NCI-H345 (cell line): Measurements from ENCODE around the gene SPDYA.
A peak's percentile ranks its signal among the peaks of the same experiment; 100 is the strongest.

Experiments
- DNase-seq: peaks from one replicate; lab custom pipeline; 2025; lab: John Stamatoyannopoulos, UW

Gene SPDYA

DNA sequence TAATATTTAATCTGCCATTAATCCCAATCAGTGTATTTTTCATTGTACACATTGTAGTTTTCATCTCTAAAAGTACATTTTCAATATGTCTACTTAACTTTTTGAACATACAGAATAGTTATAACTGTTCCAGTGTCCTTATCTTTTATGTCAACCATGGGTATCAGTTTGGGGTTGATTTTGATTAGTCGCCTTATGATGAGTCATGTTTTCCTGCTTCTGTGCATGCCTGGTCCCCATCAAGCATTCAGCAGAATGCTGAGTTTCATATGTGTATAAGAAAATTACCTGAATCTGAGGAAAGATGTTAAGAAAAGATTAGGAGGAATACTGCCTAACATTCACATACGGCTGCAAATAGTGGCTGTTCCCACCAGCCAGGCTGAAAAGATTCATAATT lies 17.7 kb downstream of the SPDYA start:
- no peak for DNase-seq

DNA sequence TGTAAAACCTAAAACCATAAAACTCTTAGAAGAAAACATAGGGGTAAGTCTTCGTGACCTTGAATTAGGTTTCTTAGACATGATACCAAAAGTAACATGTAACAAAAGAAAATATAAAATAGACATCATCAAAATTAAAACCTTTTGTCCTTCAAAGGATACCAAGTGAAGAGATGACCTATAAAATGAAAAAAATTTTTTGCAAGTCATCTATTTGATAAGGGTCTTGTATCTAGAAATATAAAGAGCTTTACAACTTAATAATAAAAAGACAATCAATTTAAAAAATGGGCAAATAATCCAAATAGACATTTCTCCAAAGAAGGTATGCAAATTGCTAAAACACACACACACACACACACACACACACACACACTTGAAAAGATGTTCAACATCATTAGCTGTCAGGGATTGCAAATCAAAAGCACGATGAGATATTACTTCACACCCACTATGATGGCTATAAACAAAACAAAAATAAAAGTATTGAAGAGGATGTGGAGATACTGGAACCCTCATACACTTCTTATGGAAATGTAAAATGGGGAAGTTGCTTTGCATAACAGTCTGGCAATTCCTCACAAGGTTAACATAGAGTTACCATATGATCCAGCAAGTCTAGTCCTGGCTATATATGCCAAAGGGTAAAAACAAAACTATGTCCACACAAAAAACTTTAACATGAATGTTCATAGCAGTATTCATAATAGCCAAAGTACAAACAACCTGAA lies 23.3 kb downstream of the SPDYA start:
- DNase-seq, result no peak

DNA sequence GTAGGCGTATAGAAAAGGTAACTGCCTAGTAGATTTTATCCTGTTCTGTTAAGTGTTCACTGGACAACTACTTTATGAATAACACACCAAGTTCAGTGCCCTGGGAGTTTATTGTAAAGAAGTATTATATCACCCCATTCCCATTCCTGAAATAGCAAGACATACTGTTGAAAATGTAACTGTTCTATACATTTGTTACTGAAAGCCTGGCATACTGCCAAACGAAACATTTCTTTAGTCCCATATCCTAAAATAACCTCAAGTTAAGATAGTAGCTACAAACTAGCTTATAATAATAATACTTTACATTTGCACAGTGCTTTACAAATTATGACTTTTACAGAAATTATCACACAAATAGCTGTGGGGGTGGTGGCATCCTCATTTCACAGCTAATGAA lies 25.1 kb downstream of the SPDYA start:
- no peak for DNase-seq

- DNase-seq, result no peak
Measured at GRCh38 chr2:28838971-28839370, 28.3 kb downstream of the SPDYA start.

GRCh38 chr2:28842042-28842441 lies 31.4 kb downstream of the SPDYA start:
- no peak for DNase-seq

DNA sequence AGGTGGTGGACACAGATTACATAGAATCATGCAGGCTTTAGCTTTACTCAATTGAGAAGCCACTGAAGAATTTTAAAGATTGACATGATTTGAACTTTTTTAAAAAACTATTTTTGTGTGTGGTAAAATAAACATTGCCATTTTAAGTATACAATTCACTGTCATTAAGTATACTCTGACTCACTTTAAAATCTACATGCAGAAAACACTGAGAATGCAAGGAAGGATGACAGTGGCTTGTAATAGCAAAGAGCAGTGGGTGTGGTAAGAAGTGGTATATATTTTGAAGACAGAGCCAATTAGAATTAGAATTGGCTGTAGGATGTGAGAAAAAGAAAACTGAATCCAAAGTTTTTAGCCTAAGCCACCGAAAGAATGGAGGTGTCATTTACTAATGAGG lies 44.6 kb downstream of the SPDYA start:
- DNase-seq, result no peak

- no peak for DNase-seq
Measured at GRCh38 chr2:28855977-28856376, 45.3 kb downstream of the SPDYA start.

DNA sequence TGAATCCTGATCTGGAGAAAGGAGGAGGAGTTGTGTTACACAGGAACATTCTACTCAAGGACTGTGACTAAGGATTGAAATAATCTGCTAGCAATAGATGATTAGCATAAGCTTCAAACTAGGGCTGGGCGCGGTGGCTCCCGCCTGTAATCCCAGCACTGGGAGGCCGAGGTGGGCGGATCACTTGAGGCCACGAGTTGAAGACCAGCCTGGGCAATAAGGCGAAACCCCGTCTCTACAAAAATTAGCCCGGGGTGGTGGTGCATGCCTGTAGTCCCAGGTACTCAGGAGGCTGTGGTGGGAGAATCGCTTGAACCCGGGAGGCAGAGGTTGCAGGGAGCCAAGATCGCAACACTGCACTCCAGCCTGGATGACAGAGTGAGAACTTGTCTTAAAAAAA lies 58.0 kb downstream of the SPDYA start:
- DNase-seq, result no peak

DNA sequence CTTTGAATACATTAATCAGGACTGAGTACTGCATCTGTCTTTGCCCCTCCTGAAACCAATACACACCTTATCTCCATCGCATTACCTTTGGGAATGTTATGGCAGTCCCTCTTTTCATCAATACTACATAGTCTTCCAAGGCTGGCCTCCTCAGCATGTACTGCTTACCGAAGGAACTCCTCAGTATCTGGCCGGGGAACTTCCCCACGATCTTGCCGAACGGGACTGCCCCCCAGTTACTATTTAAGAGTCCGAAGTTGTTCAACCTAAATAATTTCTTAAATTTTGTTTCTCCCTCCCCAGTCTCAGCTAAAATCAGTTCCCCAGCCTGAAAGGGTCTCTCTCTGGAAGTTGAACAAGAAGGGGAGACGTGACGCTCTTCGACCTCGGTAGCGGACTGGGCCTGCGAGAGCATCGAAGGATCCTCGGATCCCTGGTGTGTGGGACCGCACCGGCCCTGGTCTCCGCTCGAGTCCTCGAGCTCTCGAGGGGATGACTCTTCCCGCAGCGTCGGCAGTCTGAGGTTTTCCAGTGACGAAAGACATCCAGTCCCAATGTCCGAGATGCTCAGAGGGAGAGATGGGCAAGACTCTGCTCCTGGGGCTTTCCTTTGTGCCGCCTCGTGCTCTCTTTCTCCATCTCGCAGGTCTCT lies 59.0 kb downstream of the SPDYA start:
- DNase-seq, result peak; percentile 54

DNA sequence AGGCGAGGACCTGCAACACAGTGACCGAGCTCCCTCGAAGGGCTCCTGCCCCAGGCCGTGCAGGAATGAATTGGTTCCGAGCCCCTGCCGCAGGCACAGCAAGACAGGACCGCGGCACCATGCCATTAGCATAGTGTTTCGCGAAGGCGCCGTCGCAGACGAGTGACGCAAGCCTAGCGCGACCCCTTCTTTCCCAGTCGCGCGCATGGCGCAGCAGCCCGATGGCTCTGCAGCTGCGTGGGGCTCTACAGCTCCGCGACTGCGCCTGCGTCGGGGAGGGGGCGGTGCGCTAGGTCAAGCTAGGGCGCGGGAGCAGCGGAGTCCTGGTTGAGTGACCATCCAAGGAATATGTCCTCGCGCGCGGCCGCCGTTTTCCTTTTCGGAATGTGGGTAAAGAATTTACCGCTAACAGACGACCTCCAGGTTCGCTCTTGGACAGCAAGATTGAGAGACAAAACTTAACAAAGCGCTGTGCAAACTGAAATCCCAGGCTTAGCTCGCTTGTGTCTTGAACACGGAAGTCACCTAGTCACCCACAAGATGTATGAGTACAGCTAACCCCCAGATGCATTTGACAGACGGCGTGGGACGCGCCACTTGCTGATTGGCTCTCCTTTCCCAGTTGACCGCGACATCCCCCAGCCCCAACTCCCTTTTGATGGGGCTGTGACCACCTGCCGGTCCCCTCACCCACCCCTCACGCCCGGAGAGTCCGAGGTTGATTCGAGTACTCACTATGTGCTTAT lies 59.7 kb downstream of the SPDYA start, which contains the start of gene TRMT61B:
TRMT61B (minus strand) TSS at position 164 of the 746 bp plus-strand sequence; CDS start at position 132, 32 bp downstream.
- DNase-seq, result peak; percentile 97

DNA sequence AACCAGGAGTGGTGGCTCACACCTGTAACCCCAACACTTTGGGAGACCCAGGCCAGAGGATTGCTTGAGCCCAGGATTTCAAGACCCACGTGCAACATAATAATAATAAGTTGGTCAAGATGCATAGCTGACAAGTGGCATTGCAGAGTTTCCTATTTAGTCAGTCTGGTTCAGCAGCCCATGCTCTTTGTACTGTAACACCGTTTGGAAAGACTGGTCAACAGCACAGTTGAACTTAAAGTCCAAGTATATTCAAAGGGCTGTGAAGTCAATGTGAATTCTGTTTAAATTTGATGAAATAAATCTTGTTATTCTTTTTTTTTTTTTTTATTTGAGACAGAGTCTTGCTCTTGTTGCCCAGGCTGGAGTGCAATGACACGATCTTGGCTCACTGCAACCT lies 61.0 kb downstream of the SPDYA start:
- no peak for DNase-seq

DNA sequence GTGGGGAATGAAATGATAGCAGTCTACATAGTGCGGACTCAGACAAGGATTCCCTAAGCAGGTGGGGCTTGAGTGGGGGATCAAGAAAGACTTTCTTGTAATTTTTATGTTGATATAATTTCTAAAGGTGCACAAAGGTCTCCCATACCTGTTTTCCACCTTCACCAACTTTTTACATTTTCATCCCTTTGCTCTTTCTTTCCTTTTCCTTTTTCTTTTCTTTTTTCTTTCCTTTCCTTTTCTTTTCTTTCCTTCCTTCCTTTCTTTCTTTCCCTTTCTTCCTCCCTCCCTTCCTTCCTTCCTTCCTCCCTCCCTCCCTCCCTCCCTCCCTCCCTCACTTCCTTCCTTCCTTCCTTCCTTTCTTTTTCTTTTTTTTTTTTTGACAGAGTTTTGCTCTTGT lies 69.6 kb downstream of the SPDYA start:
- DNase-seq, result no peak

DNA sequence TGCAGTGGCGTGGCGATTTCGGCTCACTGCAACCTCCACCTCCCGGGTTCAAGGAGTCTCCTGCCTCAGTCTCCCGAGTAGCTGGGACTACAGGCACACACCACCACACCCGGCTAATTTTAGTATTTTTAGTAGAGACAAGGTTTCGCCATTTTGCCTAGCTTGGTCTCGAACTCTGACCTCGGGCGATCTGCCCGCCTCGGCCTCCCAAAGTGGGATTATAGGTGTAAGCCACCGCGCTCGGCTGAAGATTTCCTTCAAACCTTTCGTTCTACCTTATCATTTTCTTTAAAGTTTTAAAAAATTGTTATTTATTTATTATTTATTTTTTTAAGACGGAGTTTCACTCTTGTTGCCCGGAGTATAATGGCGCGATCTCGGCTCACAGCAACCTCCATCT lies 82.9 kb downstream of the SPDYA start:
- no peak for DNase-seq

- peak; percentile 100 for DNase-seq
Measured at GRCh38 chr2:28894470-28895188, 84.0 kb downstream of the SPDYA start, which contains the start of gene WDR43. WDR43 (plus strand) TSS chr2:28894667; CDS start chr2:28894699, 32 bp downstream.

DNA sequence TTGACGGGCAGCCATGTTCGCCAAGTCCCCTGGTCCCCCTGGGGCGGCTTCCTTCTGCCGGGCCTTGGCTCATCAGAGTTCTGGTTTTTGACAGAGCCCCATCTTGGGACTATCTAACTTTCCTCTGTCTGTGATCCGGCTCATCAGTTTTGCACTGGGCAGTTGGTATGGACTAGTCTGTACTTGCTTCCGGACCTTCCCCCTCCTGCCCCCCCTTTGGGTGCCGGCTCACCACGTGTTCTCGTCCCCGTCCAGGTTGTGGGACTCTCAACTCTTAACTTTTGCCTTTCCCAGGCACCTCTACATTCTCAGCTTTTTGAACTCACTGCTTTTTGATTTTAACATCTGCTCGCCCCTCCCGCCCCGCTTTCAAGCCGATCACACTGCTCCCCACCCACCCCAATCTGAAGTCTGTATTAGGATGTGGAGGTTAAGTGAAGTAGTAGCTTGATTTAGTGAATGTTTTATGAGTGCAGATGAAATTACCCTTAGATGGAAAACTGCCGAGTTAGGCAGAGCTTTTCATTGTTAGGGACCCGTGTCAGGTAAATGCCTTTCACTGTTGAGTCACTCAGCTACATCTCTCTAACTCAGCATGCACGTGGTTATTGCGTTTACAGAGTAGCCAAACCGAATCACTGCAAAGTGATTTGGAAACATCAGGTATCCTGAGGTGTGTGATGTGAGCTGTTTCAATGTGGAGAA lies 84.7 kb downstream of the SPDYA start:
- peak; percentile 17 for DNase-seq

DNA sequence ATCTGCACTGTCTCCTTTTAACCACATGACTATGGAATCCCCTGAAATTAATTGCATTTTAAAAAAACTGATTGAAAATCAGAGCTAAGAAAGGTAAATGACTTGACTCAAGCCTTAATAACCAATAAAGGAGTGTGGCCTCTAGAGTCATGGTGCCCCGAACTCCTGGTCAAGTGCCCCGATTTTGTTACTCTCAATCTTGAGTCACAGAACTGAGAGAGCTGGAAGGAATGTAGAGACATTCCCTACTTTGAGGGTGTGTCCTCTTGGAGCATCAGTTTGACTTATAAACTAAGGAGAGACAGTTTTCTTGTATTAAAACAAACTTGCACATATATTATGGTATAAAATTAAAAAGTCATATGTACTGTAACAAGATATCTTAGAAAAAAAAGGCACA lies 86.3 kb downstream of the SPDYA start:
- no peak for DNase-seq

DNA sequence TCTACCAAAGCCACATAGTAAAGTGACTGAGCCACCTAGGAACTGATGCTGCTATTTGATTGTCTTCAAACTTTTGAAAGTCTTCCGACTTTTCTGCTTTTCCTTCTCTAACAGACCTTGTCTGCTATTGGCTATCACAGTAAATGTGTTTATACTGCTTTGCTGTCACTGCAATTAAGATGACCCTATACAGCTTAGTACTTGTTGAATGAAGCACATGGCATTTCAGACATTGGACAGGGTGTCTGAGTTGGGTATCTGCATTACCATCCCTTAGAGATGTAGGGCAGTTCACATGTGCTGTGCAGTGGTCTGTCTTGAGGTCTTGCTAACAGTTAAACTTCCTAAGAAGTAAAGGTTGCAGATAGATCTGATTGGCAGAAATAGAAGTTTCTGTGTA lies 87.4 kb downstream of the SPDYA start:
- no peak for DNase-seq
